ENCODE data around the gene STRA6.

STRA6 gene

DNA sequence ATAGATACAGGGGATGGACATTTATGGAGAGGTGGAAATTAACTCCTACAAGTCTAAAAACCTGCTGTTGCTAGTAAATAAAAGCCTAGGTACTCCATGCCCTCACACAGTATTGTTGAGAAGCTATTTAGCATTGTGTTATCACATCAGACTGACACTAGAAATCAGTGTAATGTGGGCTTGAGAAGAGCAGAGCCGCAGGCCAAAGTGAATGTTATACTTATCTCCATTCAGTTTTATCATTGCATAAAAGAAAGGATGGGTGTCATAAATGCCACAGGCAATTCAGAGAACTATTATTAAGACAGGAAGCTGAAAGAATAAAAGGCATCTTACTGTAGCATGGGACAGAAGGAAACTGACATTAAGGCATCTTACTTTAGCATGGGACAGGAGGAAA, 42.8 kb downstream of the STRA6 start:
- DNase-seq = no peak

DNA sequence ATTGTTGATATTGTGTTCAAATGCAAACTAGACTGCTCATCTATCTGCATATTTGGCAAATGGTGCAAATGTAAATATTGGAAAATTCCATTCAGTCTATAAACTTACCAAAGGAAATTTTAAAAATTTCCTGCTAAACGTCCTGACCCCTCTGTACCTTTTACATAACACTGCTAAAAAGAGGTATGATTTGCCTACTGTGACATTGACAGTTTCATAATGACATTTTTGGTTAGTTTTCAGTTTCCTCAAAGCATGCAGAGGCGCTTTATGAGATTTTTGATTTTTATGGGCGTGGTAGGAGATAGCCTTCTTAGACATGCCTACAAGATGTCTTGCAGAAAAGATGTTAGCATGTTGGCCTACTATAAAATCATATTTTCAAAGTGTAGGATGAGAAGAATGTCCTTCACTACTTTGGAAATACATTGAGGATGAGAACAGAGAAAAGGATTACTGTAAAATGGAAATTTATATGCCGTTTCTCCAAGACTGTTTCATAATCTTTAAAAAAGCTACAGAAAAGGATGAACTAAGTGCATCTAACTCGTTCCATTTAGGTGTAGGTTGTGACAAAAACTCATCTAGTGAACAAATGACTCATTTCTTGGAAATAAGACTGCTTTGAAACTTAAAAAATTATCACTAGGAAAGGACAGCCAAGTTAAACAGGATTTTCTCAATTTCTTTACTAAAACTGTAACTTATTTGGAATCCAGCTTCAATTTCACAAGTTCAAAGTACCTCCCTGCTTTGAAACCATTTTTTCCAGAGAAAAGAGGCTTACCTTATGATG, 43.5 kb downstream of the STRA6 start:
- DNase-seq = no peak

GRCh38 chr15:74157868-74158827, 44.4 kb downstream of the STRA6 start:
- no peak for DNase-seq

- no peak for DNase-seq
These were observed 45.7 kb downstream of the STRA6 start for GRCh38 chr15:74156678-74157411.

- DNase-seq = no peak
These were observed 46.7 kb downstream of the STRA6 start for GRCh38 chr15:74155766-74156417.

- no peak for DNase-seq
These were observed 55.5 kb downstream of the STRA6 start for GRCh38 chr15:74147051-74147450.

- DNase-seq = no peak
These were observed 56.2 kb downstream of the STRA6 start for GRCh38 chr15:74146277-74146800.

GRCh38 chr15:74144153-74144775, 58.3 kb downstream of the STRA6 start:
- no peak for DNase-seq

GRCh38 chr15:74141591-74141990, 61.0 kb downstream of the STRA6 start:
- no peak for DNase-seq

- no peak for DNase-seq
These were observed 63.9 kb downstream of the STRA6 start for GRCh38 chr15:74138642-74139041.

GRCh38 chr15:74137537-74137894, 65.1 kb downstream of the STRA6 start:
- DNase-seq = no peak

DNA sequence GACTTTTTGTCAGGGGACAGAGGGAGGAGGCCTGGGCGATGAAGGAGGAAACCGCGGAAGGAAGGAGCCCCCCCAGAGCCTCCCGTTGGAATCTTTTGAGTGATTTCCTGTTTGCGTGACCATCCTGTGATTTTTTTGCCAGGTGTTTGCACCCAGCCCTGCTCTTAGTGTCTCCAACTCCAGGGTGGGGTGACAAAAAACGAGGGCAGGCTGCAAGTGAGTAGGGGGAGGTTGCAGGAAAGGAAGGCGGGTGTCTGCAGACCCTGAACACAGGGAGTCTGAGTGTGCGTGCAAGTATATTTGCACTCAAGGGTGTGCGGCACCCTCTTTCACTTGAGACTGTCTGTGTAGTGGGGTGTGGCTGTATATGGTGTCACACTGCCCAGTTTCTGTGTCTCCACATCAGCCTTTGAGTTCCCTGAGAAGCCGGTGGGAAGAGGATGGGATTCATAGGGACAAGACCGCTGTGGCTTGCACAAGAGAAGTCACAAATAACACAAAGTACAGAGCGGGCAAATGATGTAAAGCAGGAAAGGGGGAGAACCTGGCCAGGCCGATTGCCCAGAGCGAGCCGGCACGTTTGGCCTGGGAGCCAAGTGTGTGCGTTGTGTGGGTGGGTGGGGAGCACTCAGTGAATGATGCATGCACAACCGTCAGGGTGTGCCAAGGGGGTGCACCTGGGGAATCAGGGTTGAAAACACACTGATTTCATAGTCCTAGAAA, 65.6 kb downstream of the STRA6 start:
- DNase-seq = peak; percentile 22

- no peak for DNase-seq
These were observed 66.1 kb downstream of the STRA6 start for GRCh38 chr15:74136540-74136813.

DNA sequence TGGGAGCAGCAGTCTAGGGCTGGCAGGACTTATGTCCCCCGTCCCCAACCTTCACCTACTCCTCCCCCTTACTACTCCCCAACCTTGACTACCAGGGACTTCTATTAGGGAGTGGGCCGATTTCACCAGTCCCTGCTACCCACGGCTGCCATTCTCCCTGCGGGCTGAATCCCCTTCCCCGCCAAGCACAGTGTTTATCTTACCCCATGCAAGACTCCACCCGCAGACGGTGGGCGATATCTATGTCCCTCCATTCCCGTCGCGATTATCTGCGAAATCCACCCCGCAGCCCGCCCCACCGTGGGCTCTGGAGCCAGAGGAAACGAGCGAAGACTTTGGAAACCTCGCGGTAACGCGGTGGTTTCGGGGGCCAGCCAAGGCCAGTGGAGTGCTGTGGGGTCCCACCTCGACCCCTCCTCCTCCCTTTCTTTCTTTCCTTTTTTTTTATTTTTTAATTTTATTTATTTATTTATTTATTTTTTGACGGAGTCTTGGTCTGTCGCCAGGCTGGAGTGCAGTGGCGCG, 67.5 kb downstream of the STRA6 start:
- no peak for DNase-seq

DNA sequence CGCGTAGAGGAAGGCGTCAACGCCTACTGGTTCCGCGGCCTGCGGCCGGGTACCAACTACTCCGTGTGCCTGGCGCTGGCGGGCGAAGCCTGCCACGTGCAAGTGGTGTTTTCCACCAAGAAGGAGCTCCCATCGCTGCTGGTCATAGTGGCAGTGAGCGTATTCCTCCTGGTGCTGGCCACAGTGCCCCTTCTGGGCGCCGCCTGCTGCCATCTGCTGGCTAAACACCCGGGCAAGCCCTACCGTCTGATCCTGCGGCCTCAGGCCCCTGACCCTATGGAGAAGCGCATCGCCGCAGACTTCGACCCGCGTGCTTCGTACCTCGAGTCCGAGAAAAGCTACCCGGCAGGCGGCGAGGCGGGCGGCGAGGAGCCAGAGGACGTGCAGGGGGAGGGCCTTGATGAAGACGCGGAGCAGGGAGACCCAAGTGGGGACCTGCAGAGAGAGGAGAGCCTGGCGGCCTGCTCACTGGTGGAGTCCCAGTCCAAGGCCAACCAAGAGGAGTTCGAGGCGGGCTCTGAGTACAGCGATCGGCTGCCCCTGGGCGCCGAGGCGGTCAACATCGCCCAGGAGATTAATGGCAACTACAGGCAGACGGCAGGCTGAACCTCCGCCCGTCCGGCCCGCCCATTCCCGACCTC, 68.1 kb downstream of the STRA6 start:
- DNase-seq = no peak

DNA sequence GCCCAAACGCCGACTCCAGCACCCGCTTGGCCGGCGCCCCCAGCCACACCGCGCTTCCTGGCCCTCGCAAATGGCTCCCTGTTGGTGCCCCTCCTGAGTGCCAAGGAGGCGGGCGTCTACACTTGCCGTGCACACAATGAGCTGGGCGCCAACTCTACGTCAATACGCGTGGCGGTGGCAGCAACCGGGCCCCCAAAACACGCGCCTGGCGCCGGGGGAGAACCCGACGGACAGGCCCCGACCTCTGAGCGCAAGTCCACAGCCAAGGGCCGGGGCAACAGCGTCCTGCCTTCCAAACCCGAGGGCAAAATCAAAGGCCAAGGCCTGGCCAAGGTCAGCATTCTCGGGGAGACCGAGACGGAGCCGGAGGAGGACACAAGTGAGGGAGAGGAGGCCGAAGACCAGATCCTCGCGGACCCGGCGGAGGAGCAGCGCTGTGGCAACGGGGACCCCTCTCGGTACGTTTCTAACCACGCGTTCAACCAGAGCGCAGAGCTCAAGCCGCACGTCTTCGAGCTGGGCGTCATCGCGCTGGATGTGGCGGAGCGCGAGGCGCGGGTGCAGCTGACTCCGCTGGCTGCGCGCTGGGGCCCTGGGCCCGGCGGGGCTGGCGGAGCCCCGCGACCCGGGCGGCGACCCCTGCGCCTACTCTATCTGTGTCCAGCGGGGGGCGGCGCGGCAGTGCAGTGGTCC, 68.7 kb downstream of the STRA6 start:
- DNase-seq = no peak

- no peak for DNase-seq
These were observed 69.6 kb downstream of the STRA6 start for GRCh38 chr15:74132681-74133651.

- DNase-seq = no peak
These were observed 70.8 kb downstream of the STRA6 start for GRCh38 chr15:74131628-74132413.

All from DMS79 (cell line).